Endothelial cell of umbilical vein (primary cell): ENCODE measurements around the gene TBC1D5. TPM values are rescaled to one million over a fixed set of nuclear protein-coding genes. Genes with fewer than 3 reads are reported as not detected.

Experiments
- BruUV-seq: library from RNA; stranded (reverse); fragments of 400-500 nt; replicated peaks from 2 replicates; lab custom pipeline; 2021; lab: Mats Ljungman, UMichigan
- CTCF ChIA-PET: fragments of 300-600, 350-600 bp; sonication (Branson Sonifier 250); formaldehyde crosslinking; loops from one replicate; lab custom pipeline; 2021; ENCODE audit warnings: antibody characterized with exemption, inconsistent platforms; lab: Charles Lee
- POLR2A ChIA-PET: fragments of 300-600, 350-600 bp; sonication (Branson Sonifier 250); formaldehyde crosslinking; loops from one replicate; lab custom pipeline; 2021; ENCODE audit warnings: antibody characterized with exemption, inconsistent platforms; lab: Charles Lee
- DNase-seq: peaks from one replicate; pipeline ENCODE4 v3.0.0-alpha.2; 2011; ENCODE audit warnings: low read depth, low spot score
- FAIRE-seq: peaks from 2 replicates; lab custom pipeline; 2011; peaks lifted over from hg19 to GRCh38; lab: Jason Lieb, UNC
- H2AFZ ChIP-seq: 2 replicates; pipeline ENCODE4 v1.6.0; 2012; ENCODE audit warnings: low read depth, low read length, control low read depth, inconsistent platforms
- H3K27ac ChIP-seq: 2 replicates; pipeline ENCODE4 v1.5.1; 2011; ENCODE audit warnings: low read depth, mild to moderate bottlenecking, control low read depth, low read length, moderate library complexity; ENCODE audit not compliant: insufficient read depth
- H3K27me3 ChIP-seq, 2 experiments: 2 replicates each; pipeline versions ENCODE4 v1.6.0 to v1.6.1; 2011; ENCODE audit warnings: low read length in 2 of 2, mixed read lengths in 1 of 2; ENCODE audit not compliant: control insufficient read depth in 2 of 2, insufficient read depth in 2 of 2
- H3K36me3 ChIP-seq, 2 experiments: 2 replicates in 1 of 2; 3 replicates in 1 of 2; pipeline ENCODE4 v1.5.1; 2011; ENCODE audit warnings: low read length in 2 of 2, mild to moderate bottlenecking in 1 of 2, moderate library complexity in 1 of 2; ENCODE audit not compliant: control insufficient read depth in 2 of 2, insufficient read depth in 2 of 2; ENCODE audit errors: extremely low read depth in 1 of 2
- H3K4me1 ChIP-seq: 3 replicates; pipeline ENCODE4 v1.5.1; 2011; ENCODE audit warnings: mild to moderate bottlenecking, low read length; ENCODE audit not compliant: control insufficient read depth, insufficient read depth; ENCODE audit errors: extremely low read depth
- H3K4me2 ChIP-seq: 2 replicates; pipeline ENCODE4 v1.6.1; 2011; ENCODE audit warnings: low read length, control low read depth, mixed read lengths; ENCODE audit not compliant: insufficient read depth
- H3K4me3 ChIP-seq, 3 experiments: fragments of 200-600 bp in 1 of 3; sonication (generic), shearing (Covaris generic) in 1 of 3; replicated peaks in 1 of 3; 2 replicates each; pipeline ENCODE4 v1.5.1; 2011 to 2016; ENCODE audit warnings: control low read depth in 3 of 3, low read length in 3 of 3, mild to moderate bottlenecking in 2 of 3, inconsistent platforms in 1 of 3, low read depth in 1 of 3, moderate library complexity in 1 of 3; ENCODE audit not compliant: insufficient read depth in 1 of 3
- H3K79me2 ChIP-seq: 2 replicates; pipeline ENCODE4 v1.6.0; 2012; ENCODE audit warnings: low read length, inconsistent platforms; ENCODE audit not compliant: control insufficient read depth, insufficient read depth
- H3K9ac ChIP-seq: replicated peaks from 2 replicates; pipeline ENCODE3; 2011; ENCODE audit warnings: low read length, control low read depth; ENCODE audit not compliant: insufficient read depth; ENCODE audit errors: extremely low read depth
- H3K9me1 ChIP-seq: replicated peaks from 3 replicates; pipeline ENCODE4 v1.6.0; 2011; ENCODE audit warnings: mild to moderate bottlenecking, low read length; ENCODE audit not compliant: control insufficient read depth, insufficient read depth; ENCODE audit errors: extremely low read depth
- H3K9me3 ChIP-seq: replicated peaks from 2 replicates; pipeline ENCODE4 v1.5.1; 2012; ENCODE audit warnings: low read length, inconsistent platforms; ENCODE audit not compliant: control insufficient read depth, insufficient read depth
- H4K20me1 ChIP-seq: replicated peaks from 2 replicates; pipeline ENCODE3; 2011; ENCODE audit warnings: mild to moderate bottlenecking, low read length; ENCODE audit not compliant: control insufficient read depth, insufficient read depth; ENCODE audit errors: extremely low read depth
- CTCF ChIP-seq, 2 donors: IDR thresholded peaks; 1 replicate in 1 of 2; 2 replicates in 1 of 2; pipeline ENCODE4 v1.5.1; 2011; ENCODE audit warnings: low read length in 2 of 2, mild to moderate bottlenecking in 2 of 2, moderate library complexity in 2 of 2, control low read depth in 1 of 2, inconsistent platforms in 1 of 2, low read depth in 1 of 2; ENCODE audit not compliant: insufficient read depth in 1 of 2; ENCODE audit errors: extremely low read depth in 1 of 2
- GATA2 ChIP-seq: IDR thresholded peaks from 2 replicates; pipeline ENCODE4 v1.7.0; 2011; ENCODE audit warnings: low read depth, mild to moderate bottlenecking, moderate library complexity, mixed read lengths, low read length; ENCODE audit not compliant: insufficient read length, insufficient read depth
- JUN ChIP-seq: IDR thresholded peaks from 2 replicates; pipeline ENCODE4 v1.6.1; 2011; ENCODE audit warnings: borderline replicate concordance, low read depth; ENCODE audit not compliant: insufficient read length, insufficient read depth
- MAX ChIP-seq: IDR thresholded peaks from 2 replicates; pipeline ENCODE4 v1.6.1; 2011; ENCODE audit not compliant: insufficient read depth, insufficient read length
- MYC ChIP-seq: IDR thresholded peaks from one replicate; pipeline ENCODE4 v1.6.1; 2011; ENCODE audit warnings: mild to moderate bottlenecking, low read depth, low read length
- dilution Hi-C: fragments of 300-500 bp; cut with MboI; formaldehyde crosslinking; loops from one replicate; pipeline ENCODE4 v1.15.0; 2019; ENCODE audit warnings: low sequenced_read_pairs; ENCODE audit not compliant: extremely low pct_ligation_motif_present
- intact Hi-C: fragments of 100-400 bp; cut with micrococcal nuclease; formaldehyde crosslinking; loops from one replicate; pipeline ENCODE4 v1.10.0; 2022
- polyA plus RNA-seq, 4 experiments: library from polyadenylated mRNA; depleted of rRNA in 3 of 4; stranded (reverse) in 3 of 4; unstranded in 1 of 4; fragments of >200 nt; gene quantifications; 2 replicates each; pipeline versions ENCODE4 v1.2.1 to v1.2.3, GENCODE V29; 2011 to 2012; ENCODE audit warnings: missing spikeins in 1 of 4
- total RNA-seq: library from RNA; stranded (reverse); gene quantifications from 2 replicates; pipeline ENCODE4 v1.2.3, GENCODE V29; 2021

TBC1D5 gene
- total and polyA plus RNA-seq, 2 donors (not counting 3 experiments of a cell fraction or from before 2014, with no cell fraction given) = 17.5 to 44.7 TPM

DNA sequence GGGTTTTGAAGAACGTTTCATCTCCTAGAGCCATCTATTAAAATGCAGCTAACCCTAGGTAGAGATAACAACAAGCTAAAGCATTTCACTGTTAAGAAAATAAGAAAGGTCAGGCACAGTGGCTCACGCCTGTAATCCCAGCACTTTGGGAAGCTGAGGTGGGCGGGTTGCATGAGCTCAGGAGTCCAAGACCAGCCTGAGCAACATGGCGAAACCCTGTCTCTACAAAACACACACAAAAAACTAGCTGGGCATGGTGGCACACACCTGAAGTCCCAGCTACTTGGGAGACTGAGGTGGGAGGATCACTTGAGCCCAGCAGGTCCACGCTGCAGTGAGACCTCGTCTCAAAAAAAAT lies 5.4 kb upstream of the TBC1D5 start:
- Histone ChIP-seq H3K9me3 (no peaks in the 10 kb centered on the region), H3K4me3 (no peak overlapping the region), H2AFZ (no peak overlapping the region), H4K20me1 (no peaks in the 10 kb centered on the region), H3K27ac (no peak overlapping the region), H3K4me1 (peaks cover 8% of the 10 kb centered on the region), H3K27me3 (peaks cover 3 to 6% of the 10 kb centered on the region in 2 experiments), H3K9me1 (no peaks in the 10 kb centered on the region), H3K36me3 (no peaks in the 10 kb centered on the region), H3K79me2 (no peaks in the 10 kb centered on the region), H3K4me2 (no peak overlapping the region), H3K9ac (no peak overlapping the region)
- no TSS peak for BruUV-seq
- TF ChIP-seq JUN = no peak
- POLR2A ChIA-PET = no interaction called here
- intact Hi-C loops (no loop called here), dilution Hi-C loops (no loop called here)
- FAIRE-seq (no peak), DNase-seq (no peak)
- CTCF ChIA-PET = interaction anchor here (1.1 kb wide), 1 partner anchor 103 kb away, joined by 4 read pairs; no protein-coding TSS in a partner anchor

DNA sequence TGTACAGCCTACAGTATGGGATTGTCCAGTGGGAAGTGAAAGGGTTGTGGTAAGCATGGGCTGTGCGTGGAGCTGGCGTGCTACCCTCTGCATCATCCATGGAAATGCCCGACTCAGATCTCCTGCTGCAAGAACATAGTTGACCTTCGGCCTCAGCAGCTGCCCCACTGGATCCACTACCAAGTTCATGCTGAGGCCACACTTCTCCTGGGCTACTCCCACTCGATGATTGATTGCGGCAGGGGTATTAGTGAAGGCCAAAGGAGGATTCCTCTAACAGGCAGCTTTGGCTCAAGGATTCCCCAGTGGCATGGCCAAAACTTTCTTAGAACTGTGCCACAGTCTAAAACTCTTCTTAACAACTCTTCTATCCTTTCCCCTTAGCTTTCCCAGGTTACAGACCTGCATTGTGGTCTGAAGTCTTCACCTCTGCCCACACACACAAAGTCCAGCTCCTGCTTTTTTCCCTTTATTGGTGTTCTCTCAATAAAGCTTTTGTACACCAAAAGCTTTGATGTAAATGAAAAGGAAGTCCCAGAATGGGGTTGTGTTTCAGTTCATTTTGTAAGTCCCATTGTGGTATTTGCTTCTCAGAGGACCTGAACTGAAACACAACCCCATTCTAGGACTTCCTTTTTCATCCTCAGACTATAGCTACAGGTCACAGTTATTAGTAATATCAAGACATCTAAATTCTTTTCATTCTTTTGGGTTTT lies 4.9 kb upstream of the TBC1D5 start:
- intact Hi-C loops (no loop called here), dilution Hi-C loops (no loop called here)
- Histone ChIP-seq H3K4me1 (peaks cover 9% of the 10 kb centered on the region), H3K36me3 (no peaks in the 10 kb centered on the region), H2AFZ (no peak overlapping the region), H4K20me1 (no peaks in the 10 kb centered on the region), H3K27ac (no peak overlapping the region), H3K4me3 (no peak overlapping the region), H3K9ac (no peak overlapping the region), H3K79me2 (no peaks in the 10 kb centered on the region), H3K9me3 (no peaks in the 10 kb centered on the region), H3K27me3 (peaks cover 0 to 2% of the 10 kb centered on the region in 2 experiments), H3K4me2 (no peak overlapping the region), H3K9me1 (no peaks in the 10 kb centered on the region)
- FAIRE-seq = no peak
- no peak for TF ChIP-seq MYC
- no peak for TF ChIP-seq CTCF (IDR thresholded peaks at IDR 0.05; ENCODE audit: extremely low read depth in 1 of 2, insufficient read depth in 1 of 2, low read depth in 1 of 2, low read length in 2 of 2)
- no peak for TF ChIP-seq GATA2
- no peak for TF ChIP-seq MAX
- no TSS peak for BruUV-seq
- CTCF ChIA-PET = interaction anchor here (1.1 kb wide), 1 partner anchor 102 kb away, joined by 4 read pairs; no protein-coding TSS in a partner anchor
- no peak for DNase-seq
- POLR2A ChIA-PET = no interaction called here
